Measurements from ENCODE around the gene PRKCB. TPM values are rescaled to one million over a fixed set of nuclear protein-coding genes. Genes with fewer than 3 reads are reported as not detected.

Gene PRKCB
- polyA plus RNA-seq, 3 donors = 57.4 to 87.4 (median 75.5) TPM

GRCh38 chr16:23900480-23901177 lies 64.8 kb downstream of the PRKCB start:
- H3K4me3 Mint-ChIP-seq = no peak overlapping the region
- H3K27ac ChIP-seq (ENCODE audit: low read depth in 1 of 2, low read length in 2 of 2) = no peak overlapping the region
- no peak overlapping the region for H3K9ac ChIP-seq (ENCODE audit: insufficient read depth, low read length, poor library complexity, severe bottlenecking)

More at GRCh38 chr16:23900480-23901177, 64.8 kb downstream of the PRKCB start:
- no peak overlapping the region for H3K4me3 ChIP-seq (replicated peaks in 1 of 3; ENCODE audit: low read depth in 2 of 3, low read length in 3 of 3)
- H4K20me1 ChIP-seq (ENCODE audit: insufficient read depth, low read length) = peaks cover 96% of the 10 kb centered on the region
- peaks cover 18 to 40% of the 10 kb centered on the region in 2 donors for H3K36me3 Mint-ChIP-seq
- no peak for TF ChIP-seq CTCF (IDR thresholded peaks at IDR 0.05)
- intact Hi-C loops (cut with micrococcal nuclease) = no loop called here
- no peak for DNase-seq
- peaks cover 0 to 2% (median 1%) of the 10 kb centered on the region in 3 donors for H3K27me3 Mint-ChIP-seq (ENCODE audit: low read depth in 3 of 3)
- H3K79me2 ChIP-seq (ENCODE audit: insufficient read depth, low read length) = peaks cover 92% of the 10 kb centered on the region
- no peaks in the 10 kb centered on the region for H3K9me3 ChIP-seq (replicated peaks in 1 of 2; ENCODE audit: control insufficient read depth in 1 of 2, insufficient read depth in 1 of 2, low read length in 2 of 2)
- no peak overlapping the region for H2AFZ ChIP-seq (ENCODE audit: insufficient read depth, low read depth, low read length, poor library complexity, severe bottlenecking)
- H3K27me3 ChIP-seq (ENCODE audit: control insufficient read depth in 2 of 2, insufficient read depth in 2 of 2, low read length in 2 of 2) = no peaks in the 10 kb centered on the region
- peak overlapping the region in 1 of 7 donors; percentile 52 for H3K27ac Mint-ChIP-seq
- H3K4me1 ChIP-seq (ENCODE audit: control insufficient read depth in 1 of 2, insufficient read depth in 2 of 2, low read length in 2 of 2) = peaks cover 18 to 23% of the 10 kb centered on the region in 2 donors
- no peak overlapping the region for H3K4me2 ChIP-seq (replicated peaks; ENCODE audit: extremely low read depth, low read length, poor library complexity, severe bottlenecking)
- peaks cover 0 to 3% (median 0%) of the 10 kb centered on the region in 7 donors for H3K9me3 Mint-ChIP-seq
- H3K4me1 Mint-ChIP-seq = peaks cover 61% of the 10 kb centered on the region
- H3K36me3 ChIP-seq (replicated peaks in 1 of 2; ENCODE audit: control insufficient read depth in 1 of 2, insufficient read depth in 2 of 2, low read length in 2 of 2) = peaks cover 0 to 27% of the 10 kb centered on the region in 2 donors
- 40% methylated on average over 1 of the region's 7 CpGs for WGBS (ENCODE audit: insufficient coverage)

All from CD14-positive monocyte (primary cell).